Hindlimb muscle (tissue), 1 donor: ENCODE data around the gene LCN2. TPM values are rescaled to one million over a fixed set of nuclear protein-coding genes. Genes with fewer than 3 reads are reported as not detected.

Experiments used
- DNase-seq: peaks from one replicate; pipeline ENCODE4 v3.0.0-alpha.2; 2013
- polyA plus RNA-seq: library from polyadenylated mRNA; unstranded; fragments of 120-200 nt; gene quantifications from one replicate; pipeline ENCODE4 v1.2.1, GENCODE V29; 2013; ENCODE audit not compliant: insufficient read length

The LCN2 gene
- polyA plus RNA-seq, 1 donor, result 1.1 TPM

- no peak for DNase-seq
Measured at GRCh38 chr9:128151309-128152132, 2.3 kb downstream of the LCN2 start.

- no peak for DNase-seq
Measured at GRCh38 chr9:128152133-128153059, 3.1 kb downstream of the LCN2 start.

- no peak for DNase-seq
Measured at GRCh38 chr9:128153060-128153946, 4.0 kb downstream of the LCN2 start.

- no peak for DNase-seq
Measured at GRCh38 chr9:128153947-128154695, 4.9 kb downstream of the LCN2 start.

GRCh38 chr9:128155736-128156500 lies 6.7 kb downstream of the LCN2 start:
- DNase-seq, result no peak

- no peak for DNase-seq
Measured at GRCh38 chr9:128159522-128159783, 10.2 kb downstream of the LCN2 start.

- DNase-seq, result peak; percentile 93
Measured at GRCh38 chr9:128159784-128160602, 10.7 kb downstream of the LCN2 start, which contains the start of gene BBLN. Gene BBLN (plus strand): TSS chr9:128160265. CDS start chr9:128160408, 143 bp downstream.

- no peak for DNase-seq
Measured at GRCh38 chr9:128160603-128160987, 11.3 kb downstream of the LCN2 start.

GRCh38 chr9:128161215-128161902 lies 12.1 kb downstream of the LCN2 start:
- DNase-seq, result no peak

GRCh38 chr9:128162215-128163026 lies 13.2 kb downstream of the LCN2 start:
- no peak for DNase-seq

- no peak for DNase-seq
Measured at GRCh38 chr9:128163027-128163515, 13.8 kb downstream of the LCN2 start.

- no peak for DNase-seq
Measured at GRCh38 chr9:128163523-128164306, 14.5 kb downstream of the LCN2 start.

GRCh38 chr9:128164307-128164885 lies 15.1 kb downstream of the LCN2 start:
- no peak for DNase-seq

GRCh38 chr9:128166169-128166568 lies 16.9 kb downstream of the LCN2 start:
- no peak for DNase-seq

- DNase-seq, result no peak
Measured at GRCh38 chr9:128167209-128167608, 18.0 kb downstream of the LCN2 start.

GRCh38 chr9:128168731-128169308 lies 19.6 kb downstream of the LCN2 start:
- no peak for DNase-seq

GRCh38 chr9:128169492-128169891 lies 20.2 kb downstream of the LCN2 start:
- DNase-seq, result no peak
